K562 (cell line): ENCODE measurements around the gene SNRNP70. TPM values are rescaled to one million over a fixed set of nuclear protein-coding genes. Genes with fewer than 3 reads are reported as not detected.
A peak's percentile ranks its signal among the peaks of the same experiment; 100 is the strongest.

Experiments used
- ATAC-seq: fragments of 200-7000 bp; cut with Tn5 transposase; 3 replicates; pipeline ENCODE4 v1.9.1; 2020; ENCODE audit warnings: moderate library complexity
- BruUV-seq: library from RNA; stranded (reverse); fragments of 400-500 nt; replicated peaks from 2 replicates; lab custom pipeline; 2021; lab: Mats Ljungman, UMichigan
- CTCF ChIA-PET: fragments of 300-600 bp; formaldehyde crosslinking; extraction: SDS; loops from one replicate; lab custom pipeline; 2021; ENCODE audit warnings: low intra/inter-chr PET ratio; lab: Yijun Ruan, JAX
- POLR2A ChIA-PET: fragments of 300-600, 350-650 bp; sonication (Branson Sonifier 250); formaldehyde crosslinking; extraction: SDS; loops from one replicate; lab custom pipeline; 2021; ENCODE audit warnings: antibody characterized with exemption, inconsistent platforms; lab: Yijun Ruan, JAX
- DNase-seq, 4 experiments: peaks; one replicate each; pipeline versions ENCODE4 v3.0.0 to v3.0.0-alpha.2; 2011 to 2018; ENCODE audit warnings: low spot score in 3 of 4, mixed read lengths in 3 of 4; ENCODE audit errors: extremely low read depth in 1 of 4
- FAIRE-seq: peaks from 2 replicates; lab custom pipeline; 2011; peaks lifted over from hg19 to GRCh38; lab: Jason Lieb, UNC
- H2AFZ ChIP-seq: 2 replicates; pipeline ENCODE4 v1.6.0; 2011; ENCODE audit warnings: low read depth, low read length, control low read depth, inconsistent platforms
- H3K27ac ChIP-seq: fragments of 200-600 bp; 3 replicates; pipeline ENCODE4 v1.8.0; 2011; ENCODE audit warnings: low read depth, mild to moderate bottlenecking, control low read depth, inconsistent platforms, low read length, moderate library complexity, mixed read lengths; ENCODE audit errors: extremely low read depth
- H3K27me3 ChIP-seq, 2 experiments: fragments of 300-600 bp in 1 of 2; 2 replicates in 1 of 2; 3 replicates in 1 of 2; pipeline versions ENCODE4 v1.6.0 to v1.8.0; 2011; ENCODE audit warnings: inconsistent platforms in 2 of 2, low read length in 2 of 2, mild to moderate bottlenecking in 1 of 2, mixed read lengths in 1 of 2, moderate library complexity in 1 of 2; ENCODE audit not compliant: control insufficient read depth in 2 of 2, insufficient read depth in 2 of 2
- H3K36me3 ChIP-seq: fragments of 300-600 bp; 3 replicates; pipeline ENCODE4 v1.8.0; 2011; ENCODE audit warnings: mild to moderate bottlenecking, low read length, inconsistent platforms; ENCODE audit not compliant: control insufficient read depth, insufficient read depth
- H3K4me1 ChIP-seq, 2 experiments: fragments of 200-600 bp in 1 of 2; replicated peaks in 1 of 2; 2 replicates in 1 of 2; 3 replicates in 1 of 2; pipeline versions ENCODE4 v1.5.1 to v1.8.0; 2011; ENCODE audit warnings: inconsistent platforms in 2 of 2, low read length in 2 of 2, mild to moderate bottlenecking in 1 of 2, mixed read lengths in 1 of 2, moderate library complexity in 1 of 2; ENCODE audit not compliant: control insufficient read depth in 2 of 2, insufficient read depth in 2 of 2
- H3K4me2 ChIP-seq: 2 replicates; pipeline ENCODE4 v1.6.1; 2011; ENCODE audit warnings: low read length, control low read depth, inconsistent platforms, mixed read lengths; ENCODE audit not compliant: insufficient read depth
- H3K4me3 ChIP-seq: fragments of 200-600 bp; sonication (generic), shearing (Covaris generic); 2 replicates; pipeline ENCODE4 v1.5.1; 2016; ENCODE audit warnings: control low read depth, inconsistent platforms
- H3K79me2 ChIP-seq: fragments of 200-600 bp; 3 replicates; pipeline ENCODE4 v1.8.0; 2011; ENCODE audit warnings: low read length, inconsistent platforms; ENCODE audit not compliant: control insufficient read depth, insufficient read depth
- H3K9ac ChIP-seq, 2 experiments: 2 replicates each; pipeline versions ENCODE4 v1.6.0 to v1.6.1; 2011; ENCODE audit warnings: low read depth in 2 of 2, low read length in 2 of 2, control low read depth in 1 of 2, inconsistent platforms in 1 of 2, mild to moderate bottlenecking in 1 of 2, mixed read lengths in 1 of 2; ENCODE audit not compliant: insufficient read depth in 1 of 2
- H3K9me1 ChIP-seq: one replicate; pipeline ENCODE4 v1.6.0; 2011; ENCODE audit warnings: inconsistent platforms, mild to moderate bottlenecking, low read length, moderate library complexity; ENCODE audit not compliant: control insufficient read depth, insufficient read depth
- H3K9me3 ChIP-seq: replicated peaks from 2 replicates; pipeline ENCODE4 v1.5.1; 2011; ENCODE audit warnings: low read depth, low read length, inconsistent platforms; ENCODE audit not compliant: control insufficient read depth, insufficient read depth
- H4K20me1 ChIP-seq: replicated peaks from 2 replicates; pipeline ENCODE4 v1.6.1; 2011; ENCODE audit warnings: low read length, inconsistent platforms, mixed read lengths; ENCODE audit not compliant: control insufficient read depth, insufficient read depth
- EHMT2 ChIP-seq: fragments of 450-650 bp; IDR thresholded peaks from 2 replicates; pipeline ENCODE4 v1.6.1; 2018; ENCODE audit warnings: antibody characterized with exemption
- KDM5B ChIP-seq: fragments of 200-600 bp; sonication (generic); IDR thresholded peaks from 2 replicates; pipeline ENCODE4 v1.6.1; 2012; ENCODE audit warnings: low read depth, mild to moderate bottlenecking, moderate library complexity, low read length, control low read depth, inconsistent platforms; ENCODE audit not compliant: insufficient replicate concordance
- MAFG ChIP-seq: fragments of 450-650 bp; conservative IDR thresholded peaks from 2 replicates; pipeline ENCODE4 v1.6.1; 2016; ENCODE audit warnings: missing genetic modification characterization, missing compliant biosample characterization
- PHF8 ChIP-seq: fragments of 200-600 bp; sonication (generic); IDR thresholded peaks from 2 replicates; pipeline ENCODE4 v1.6.1; 2012; ENCODE audit warnings: mixed run types, mild to moderate bottlenecking, inconsistent platforms, low read length, moderate library complexity, borderline replicate concordance
- POLR2AphosphoS5 ChIP-seq: IDR thresholded peaks from 2 replicates; pipeline ENCODE4 v1.6.1; 2011; ENCODE audit warnings: mild to moderate bottlenecking, low read depth, low read length, moderate library complexity; ENCODE audit not compliant: control insufficient read depth, insufficient read depth
- RAD21 ChIP-seq, 2 experiments: fragments of 250-450 bp in 1 of 2; fragments of 450-650 bp in 1 of 2; sonication (Bioruptor Pico) in 1 of 2; formaldehyde crosslinking in 1 of 2; IDR thresholded peaks in 1 of 2; conservative IDR thresholded peaks in 1 of 2; 2 replicates each; pipeline versions ENCODE4 v1.4.0 to v1.8.0; 2020 to 2022; ENCODE audit warnings: mild to moderate bottlenecking in 2 of 2, moderate library complexity in 1 of 2
- RCOR1 ChIP-seq, 2 experiments: IDR thresholded peaks; 2 replicates each; pipeline ENCODE4 v1.6.1; 2012; ENCODE audit warnings: low read depth in 2 of 2, low read length in 2 of 2, borderline replicate concordance in 1 of 2, improper control_type of control experiment in 1 of 2
- RNF2 ChIP-seq: sonication (generic); IDR thresholded peaks from 2 replicates; pipeline ENCODE4 v1.6.1; 2016
- SP1 ChIP-seq: sonication (generic); formaldehyde crosslinking; IDR thresholded peaks from 2 replicates; pipeline ENCODE4 v1.8.1; 2022; ENCODE audit warnings: mild to moderate bottlenecking, missing genetic modification reagents
- TBL1XR1 ChIP-seq, 2 experiments: IDR thresholded peaks; 2 replicates each; pipeline ENCODE4 v1.6.1; 2012; ENCODE audit warnings: improper control_type of control experiment in 2 of 2, low read length in 2 of 2, mild to moderate bottlenecking in 1 of 2
- YY1 ChIP-seq, 3 experiments: IDR thresholded peaks; 2 replicates each; pipeline ENCODE4 v1.6.1; 2011; ENCODE audit warnings: low read length in 2 of 3, mild to moderate bottlenecking in 2 of 3, moderate library complexity in 2 of 3, borderline replicate concordance in 1 of 3, control low read depth in 1 of 3, low read depth in 1 of 3; ENCODE audit not compliant: insufficient read depth in 3 of 3, insufficient replicate concordance in 2 of 3, control insufficient read depth in 1 of 3, insufficient read length in 1 of 3; ENCODE audit errors: extremely low read depth in 1 of 3
- ZNF717 ChIP-seq: fragments of 250-450 bp; sonication (Bioruptor Pico); IDR thresholded peaks from 2 replicates; pipeline ENCODE4 v1.5.0; 2021
- WGBS: fragments of 100-300 bp; shearing (Covaris generic); methylation state at CpG from one replicate; pipeline ENCODE4 v1.1.6; 2016; ENCODE audit warnings: low coverage, mixed read lengths; ENCODE audit not compliant: insufficient coverage; ENCODE audit errors: missing lambda C conversion rate; 5-methylcytosine and 5-hydroxymethylcytosine counted together
- in situ Hi-C: fragments of 300-500 bp; cut with MboI; formaldehyde crosslinking; loops from 4 replicates; pipeline ENCODE4 v1.15.0; 2018; ENCODE audit warnings: inconsistent platforms, mixed read lengths
- intact Hi-C: fragments of 100-400 bp; cut with micrococcal nuclease; formaldehyde crosslinking; loops from 2 replicates; pipeline ENCODE4 v1.14.2; 2022
- polyA plus RNA-seq, 8 experiments: library from polyadenylated mRNA; depleted of rRNA in 4 of 8; stranded (reverse) in 5 of 8; unstranded in 3 of 8; fragments of >200 nt; fragmentation: Nextera tagmentation in 2 of 8; fragmentation: Illumina TruSeq in 1 of 8; extraction: Ambion mirVana in 2 of 8; extraction: Trizol in 1 of 8; gene quantifications; 2 replicates each; pipeline versions ENCODE4 v1.2.1 to v1.2.3, GENCODE V29; 2011 to 2014; ENCODE audit warnings: inconsistent platforms in 1 of 8, missing spikeins in 1 of 8
- total RNA-seq, 7 experiments: library from RNA; depleted of rRNA in 6 of 7; stranded (reverse); fragments of >200 nt in 6 of 7; fragmentation: Illumina TruSeq in 2 of 7; extraction: Trizol in 2 of 7; gene quantifications; 2 replicates each; pipeline versions ENCODE4 v1.2.1 to v1.2.3, GENCODE V29; 2011 to 2021; ENCODE audit warnings: low replicate concordance in 1 of 7
- TF ChIP-seq, protein P1 (sequence below): IDR thresholded peaks from 2 replicates; pipeline ENCODE4 v1.6.1; 2011; ENCODE audit not compliant: insufficient read length; ENCODE audit errors: extremely low read depth
- TF ChIP-seq, protein P2 (sequence below): fragments of 250-450 bp; sonication (Bioruptor Pico); IDR thresholded peaks from 2 replicates; pipeline ENCODE4 v1.9.0; 2021; ENCODE audit warnings: mild to moderate bottlenecking, inconsistent platforms
- TF ChIP-seq, protein P3 (sequence below): sonication (generic); formaldehyde crosslinking; IDR thresholded peaks from 2 replicates; pipeline ENCODE4 v1.8.0; 2022; ENCODE audit warnings: mild to moderate bottlenecking, low read depth, missing genetic modification reagents

The SNRNP70 gene
- total and polyA plus RNA-seq, 9 of the 15 experiments (the other 6 are each of a cell fraction or from before 2014, with no cell fraction given), result 2.8 to 496 (median 136) TPM

GRCh38 chr19:49148044-49148682 is 62.9 kb downstream of the SNRNP70 start:
- H3K4me2 ChIP-seq, result peak overlapping the region; percentile 99
- intact Hi-C loops (loop anchor here (2.0 kb wide), 1 partner anchor 51 kb away; no protein-coding TSS in a partner anchor), in situ Hi-C loops (no loop called here)
- 27% methylated on average over 11 of the region's 11 CpGs for WGBS
- H3K9me3 ChIP-seq, result no peaks in the 10 kb centered on the region
- H3K27me3 ChIP-seq, result no peaks in the 10 kb centered on the region
- peak; percentile 70 for FAIRE-seq
- H3K4me1 ChIP-seq, result peaks cover 31 to 73% of the 10 kb centered on the region in 2 experiments
- H2AFZ ChIP-seq, result peak overlapping the region; percentile 87
- H3K27ac ChIP-seq, result peak overlapping the region; percentile 87
- H3K4me3 ChIP-seq, result peak overlapping the region; percentile 54
- peak overlapping the region; percentile 76 to 98 for H3K9ac ChIP-seq
- ChIA-PET CTCF (interaction anchor here (0.8 kb wide), 1 partner anchor 37 kb away, joined by 3 read pairs; no protein-coding TSS in a partner anchor), POLR2A (interaction anchor here (0.6 to 1.0 kb wide), 4 partner anchors 16 to 950 kb away, joined by 3 read pairs; partner anchors contain the start of gene LIN7B)
- H3K9me1 ChIP-seq, result no peaks in the 10 kb centered on the region
- peaks cover 5% of the 10 kb centered on the region; the same call in 1 of the 2 replicates for H4K20me1 ChIP-seq
- peak; percentile 49 to 83 (median 65) for DNase-seq
- H3K36me3 ChIP-seq, result no peaks in the 10 kb centered on the region
- H3K79me2 ChIP-seq, result peaks cover 28% of the 10 kb centered on the region; the same call in 2 of the 3 replicates
- ATAC-seq, result peak; percentile 16
- BruUV-seq, result no TSS peak
- peak; percentile 14 for TF ChIP-seq KDM5B
- TF ChIP-seq, protein P1, sequence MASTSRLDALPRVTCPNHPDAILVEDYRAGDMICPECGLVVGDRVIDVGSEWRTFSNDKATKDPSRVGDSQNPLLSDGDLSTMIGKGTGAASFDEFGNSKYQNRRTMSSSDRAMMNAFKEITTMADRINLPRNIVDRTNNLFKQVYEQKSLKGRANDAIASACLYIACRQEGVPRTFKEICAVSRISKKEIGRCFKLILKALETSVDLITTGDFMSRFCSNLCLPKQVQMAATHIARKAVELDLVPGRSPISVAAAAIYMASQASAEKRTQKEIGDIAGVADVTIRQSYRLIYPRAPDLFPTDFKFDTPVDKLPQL, result peak; percentile 34
- TF ChIP-seq, protein P2, sequence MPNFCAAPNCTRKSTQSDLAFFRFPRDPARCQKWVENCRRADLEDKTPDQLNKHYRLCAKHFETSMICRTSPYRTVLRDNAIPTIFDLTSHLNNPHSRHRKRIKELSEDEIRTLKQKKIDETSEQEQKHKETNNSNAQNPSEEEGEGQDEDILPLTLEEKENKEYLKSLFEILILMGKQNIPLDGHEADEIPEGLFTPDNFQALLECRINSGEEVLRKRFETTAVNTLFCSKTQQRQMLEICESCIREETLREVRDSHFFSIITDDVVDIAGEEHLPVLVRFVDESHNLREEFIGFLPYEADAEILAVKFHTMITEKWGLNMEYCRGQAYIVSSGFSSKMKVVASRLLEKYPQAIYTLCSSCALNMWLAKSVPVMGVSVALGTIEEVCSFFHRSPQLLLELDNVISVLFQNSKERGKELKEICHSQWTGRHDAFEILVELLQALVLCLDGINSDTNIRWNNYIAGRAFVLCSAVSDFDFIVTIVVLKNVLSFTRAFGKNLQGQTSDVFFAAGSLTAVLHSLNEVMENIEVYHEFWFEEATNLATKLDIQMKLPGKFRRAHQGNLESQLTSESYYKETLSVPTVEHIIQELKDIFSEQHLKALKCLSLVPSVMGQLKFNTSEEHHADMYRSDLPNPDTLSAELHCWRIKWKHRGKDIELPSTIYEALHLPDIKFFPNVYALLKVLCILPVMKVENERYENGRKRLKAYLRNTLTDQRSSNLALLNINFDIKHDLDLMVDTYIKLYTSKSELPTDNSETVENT (CRISPR knock-in tag), result 0 out of 2 replicates have a peak, but pooled peaks have one; percentile 14
- no peak for TF ChIP-seq ZNF717
- TF ChIP-seq TBL1XR1 (IDR thresholded peaks at IDR 0.05; ENCODE audit: low read length in 2 of 2), result 0 out of 4 replicates have a peak, but pooled peaks of 1 of the 2 experiments have one; percentile 20
- peak; percentile 38 to 88 (median 60) for TF ChIP-seq YY1 (IDR thresholded peaks at IDR 0.05; ENCODE audit: borderline replicate concordance in 1 of 3, control insufficient read depth in 1 of 3, extremely low read depth in 1 of 3, insufficient read depth in 3 of 3, insufficient read length in 1 of 3, insufficient replicate concordance in 2 of 3, low read depth in 1 of 3, low read length in 2 of 3)
- TF ChIP-seq RNF2, result no peak
- peak; percentile 2; the same call in 1 of the 2 replicates for TF ChIP-seq PHF8
- TF ChIP-seq POLR2AphosphoS5, result peak; percentile 62
- TF ChIP-seq RCOR1 (IDR thresholded peaks at IDR 0.05; ENCODE audit: borderline replicate concordance in 1 of 2, low read depth in 2 of 2, low read length in 2 of 2), result peak in 1 of 2 experiments; percentile 18; a peak in 1 of 4 replicates
- 0 out of 4 replicates have a peak, but pooled peaks of 1 of the 2 experiments have one; percentile 3 for TF ChIP-seq RAD21 (CRISPR knock-in tag; conservative IDR thresholded peaks at IDR 0.05 in 1 of 2, IDR thresholded peaks at IDR 0.05 in 1 of 2)
- TF ChIP-seq, protein P3, sequence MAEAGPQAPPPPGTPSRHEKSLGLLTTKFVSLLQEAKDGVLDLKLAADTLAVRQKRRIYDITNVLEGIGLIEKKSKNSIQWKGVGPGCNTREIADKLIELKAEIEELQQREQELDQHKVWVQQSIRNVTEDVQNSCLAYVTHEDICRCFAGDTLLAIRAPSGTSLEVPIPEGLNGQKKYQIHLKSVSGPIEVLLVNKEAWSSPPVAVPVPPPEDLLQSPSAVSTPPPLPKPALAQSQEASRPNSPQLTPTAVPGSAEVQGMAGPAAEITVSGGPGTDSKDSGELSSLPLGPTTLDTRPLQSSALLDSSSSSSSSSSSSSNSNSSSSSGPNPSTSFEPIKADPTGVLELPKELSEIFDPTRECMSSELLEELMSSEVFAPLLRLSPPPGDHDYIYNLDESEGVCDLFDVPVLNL (CRISPR knock-in tag), result 0 out of 2 replicates have a peak, but pooled peaks have one; percentile 52
- 0 out of 2 replicates have a peak, but pooled peaks have one; percentile 43 for TF ChIP-seq EHMT2
- TF ChIP-seq SP1 (CRISPR knock-in tag), result no peak
- TF ChIP-seq MAFG (tag), result no peak
